CD4-positive, alpha-beta T cell treated with Interleukin-10 for 1 hour (primary cell): ENCODE measurements around the gene SMPD2.

Experiments
- DNase-seq: peaks from one replicate; pipeline ENCODE4 v3.0.0-alpha.2; 2020

The SMPD2 gene

GRCh38 chr6:109440331-109441068 is at the start of gene SMPD2, which contains the start of gene PPIL6:
Gene SMPD2, plus strand, starts transcription at chr6:109440724. Its CDS starts 398 bp downstream, at chr6:109441122.
Gene PPIL6, minus strand, starts transcription at chr6:109440628. Its CDS starts 38 bp downstream, at chr6:109440590.
- peak; percentile 86 for DNase-seq

DNA sequence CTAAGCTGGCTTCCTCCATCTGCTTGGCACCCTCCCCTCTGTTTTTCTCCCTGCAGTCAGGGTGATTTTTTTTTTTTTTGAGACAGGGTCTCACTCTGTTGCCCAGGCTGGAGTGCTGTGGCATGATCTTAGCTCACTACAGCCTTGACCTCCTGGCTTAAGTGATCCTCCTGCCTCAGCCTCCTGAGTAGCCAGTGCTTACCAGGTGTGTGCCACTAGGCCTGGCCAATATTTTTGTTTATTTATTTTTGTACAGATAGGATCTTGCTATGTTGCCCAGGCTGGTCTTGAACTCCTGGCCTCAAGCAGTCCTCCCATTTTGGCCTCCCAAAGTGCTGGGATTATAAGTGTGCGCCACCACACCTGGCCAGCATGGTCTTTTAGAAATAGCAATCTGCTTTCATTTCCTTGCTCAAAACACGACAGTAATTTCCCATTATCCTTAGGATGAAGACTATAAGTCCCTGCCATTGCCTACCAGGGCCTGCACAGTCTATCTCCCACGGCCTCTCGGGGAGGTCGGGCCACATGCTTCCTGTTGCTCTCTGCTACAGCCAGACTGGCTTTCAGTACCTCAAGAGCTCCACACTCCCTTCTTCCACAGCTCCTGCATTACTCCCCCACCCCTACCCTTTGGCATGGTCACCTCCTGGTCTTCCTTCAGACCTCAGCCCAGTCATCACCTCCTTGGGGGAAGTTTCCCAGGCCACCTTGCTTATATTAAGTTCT is 47.2 kb upstream of the SMPD2 start:
- DNase-seq, result no peak

- DNase-seq, result no peak
These were observed 46.6 kb upstream of the SMPD2 start for GRCh38 chr6:109393886-109394281.

GRCh38 chr6:109396046-109396718 is 44.3 kb upstream of the SMPD2 start:
- no peak for DNase-seq

DNA sequence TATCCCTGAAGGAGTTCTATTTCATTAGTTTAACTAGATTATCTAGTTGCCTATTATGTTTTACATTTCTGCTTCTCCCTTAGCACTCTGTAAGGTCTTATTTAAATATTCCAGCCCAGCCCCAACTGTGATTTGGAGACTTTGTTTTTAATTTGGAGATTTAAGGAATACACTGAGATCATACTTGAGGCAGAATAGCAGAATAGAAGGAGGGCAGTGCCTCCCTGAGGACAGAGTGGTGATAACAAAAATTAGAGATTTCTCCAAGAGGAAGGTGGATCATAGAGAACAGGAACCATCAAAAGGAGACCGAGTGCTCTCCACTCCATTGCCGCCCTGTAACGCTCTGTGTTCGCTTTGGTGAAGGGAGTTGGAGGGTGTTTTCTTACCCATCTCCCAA is 43.5 kb upstream of the SMPD2 start:
- DNase-seq, result no peak

DNA sequence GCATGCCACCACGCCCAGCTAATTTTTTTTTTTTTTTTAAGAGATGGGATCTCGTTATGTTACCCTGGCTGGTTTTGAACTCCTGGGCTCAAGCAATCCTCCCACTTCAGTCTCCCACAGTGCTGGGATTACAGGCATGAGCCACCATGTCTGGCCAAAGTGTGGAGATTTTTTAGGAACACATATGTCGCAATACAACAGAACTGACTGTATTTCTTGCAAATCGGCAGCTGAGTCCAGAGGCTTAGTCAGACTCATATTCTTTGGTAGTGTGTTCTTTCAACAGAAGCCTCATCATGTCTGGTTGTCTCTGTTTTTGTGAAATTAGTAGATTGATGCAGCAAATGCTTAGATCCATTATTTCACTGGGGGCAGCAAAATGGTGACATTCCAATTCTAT is 34.3 kb upstream of the SMPD2 start:
- DNase-seq, result no peak

- no peak for DNase-seq
These were observed 29.5 kb upstream of the SMPD2 start for GRCh38 chr6:109411034-109411433.

- DNase-seq, result no peak
These were observed 22.9 kb upstream of the SMPD2 start for GRCh38 chr6:109417646-109418045.

DNA sequence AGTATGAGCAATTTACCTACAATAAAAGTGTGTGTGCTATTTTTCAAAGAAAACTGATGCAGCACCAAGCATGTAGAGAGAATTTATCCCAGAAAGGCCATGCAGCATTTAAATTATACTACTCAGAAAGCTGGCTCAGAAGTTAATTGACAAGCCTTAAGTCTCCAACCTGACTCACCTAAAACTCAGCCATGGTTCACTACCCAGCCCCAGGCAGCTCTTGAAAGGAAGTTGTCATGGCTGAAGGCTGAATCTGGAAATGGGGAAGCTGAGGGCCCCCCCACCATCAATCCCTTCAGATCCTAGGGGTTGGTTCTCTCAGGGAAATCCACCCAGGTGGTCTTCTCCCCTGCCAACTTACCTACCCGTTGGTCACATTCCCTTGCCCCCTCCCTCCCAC is 19.8 kb upstream of the SMPD2 start:
- DNase-seq, result no peak

DNA sequence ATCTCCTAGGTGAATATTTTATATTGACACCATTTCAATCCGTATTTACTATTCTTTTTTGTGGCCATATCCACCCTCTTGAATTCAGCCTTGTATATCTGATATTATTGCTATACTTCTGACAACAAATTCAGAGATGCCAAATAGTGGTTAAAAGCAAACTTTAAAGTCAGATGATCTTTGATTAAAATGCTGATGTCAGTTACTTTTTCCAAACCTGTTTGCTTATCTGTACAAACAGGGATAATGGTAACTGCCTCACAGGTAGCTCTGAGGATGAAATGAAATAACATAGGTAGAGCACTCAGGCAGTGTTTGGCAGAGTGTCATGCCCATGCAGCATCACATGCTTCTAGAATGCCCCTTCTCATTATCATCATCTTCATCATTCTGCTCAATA is 19.3 kb upstream of the SMPD2 start:
- DNase-seq, result no peak

DNA sequence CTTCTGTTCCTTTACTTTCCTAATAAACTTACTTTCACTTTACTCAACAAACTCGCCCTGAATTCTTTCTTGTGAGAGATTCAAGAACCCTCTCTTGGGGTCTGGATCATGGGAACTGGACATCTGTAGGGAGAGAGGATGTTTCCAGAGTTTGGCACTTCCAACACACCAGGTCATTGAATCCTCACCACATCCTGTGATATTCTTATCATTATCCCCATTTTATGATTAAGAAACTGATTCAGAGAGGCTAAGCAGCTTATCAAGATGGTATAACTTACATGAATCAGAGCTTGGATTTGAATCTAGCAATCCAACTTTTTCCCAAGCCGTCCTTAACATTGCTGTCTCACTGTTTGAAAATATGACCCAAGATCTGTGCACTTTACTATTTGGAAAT is 15.6 kb upstream of the SMPD2 start:
- no peak for DNase-seq

DNA sequence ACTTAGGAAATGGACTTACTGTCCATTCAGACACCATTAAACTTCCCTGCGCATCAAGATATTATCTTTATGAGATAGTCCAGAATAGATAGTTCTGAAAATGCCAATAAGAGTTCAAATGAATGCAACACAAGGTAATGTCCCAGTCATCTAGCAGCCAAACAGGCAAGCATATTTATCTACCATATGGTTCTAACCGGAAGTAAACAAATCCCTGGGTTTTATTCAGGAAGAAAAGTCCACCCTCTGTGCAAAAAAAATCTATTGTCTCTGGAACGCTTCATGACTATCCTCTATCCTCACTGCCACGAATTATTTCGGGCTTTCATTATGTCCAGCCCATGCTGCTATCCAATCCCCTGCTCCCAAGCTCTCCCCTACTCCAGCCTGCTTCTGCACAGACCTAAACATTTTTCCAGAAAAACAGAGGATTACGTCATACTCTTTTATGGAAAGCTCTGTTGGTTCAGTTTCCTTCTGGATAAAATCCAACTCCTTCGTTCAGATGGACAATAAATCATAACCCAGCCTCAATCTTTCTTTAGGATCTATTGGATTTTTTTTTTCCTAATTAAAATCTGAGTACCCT is 11.5 kb upstream of the SMPD2 start:
- DNase-seq, result no peak

- DNase-seq, result no peak
These were observed 11.0 kb upstream of the SMPD2 start for GRCh38 chr6:109429496-109429895.

DNA sequence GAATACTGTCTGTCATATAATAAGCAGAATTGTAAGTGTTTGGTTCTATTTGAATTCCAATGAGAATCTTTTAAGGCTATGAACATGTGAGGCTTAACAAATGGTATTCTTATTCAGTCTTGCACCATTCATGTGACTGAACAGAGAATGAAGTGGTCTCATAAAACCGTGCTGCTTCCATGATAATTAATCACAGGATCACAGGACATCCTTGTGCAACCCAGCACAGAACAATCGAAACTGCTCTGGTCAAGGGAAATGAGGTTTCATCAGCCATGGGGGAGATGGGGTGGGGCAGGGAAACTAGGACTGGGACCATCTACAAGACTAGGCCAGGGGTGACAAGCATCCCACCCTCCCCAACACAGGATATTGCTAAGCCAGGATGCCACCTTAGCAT is 6.1 kb upstream of the SMPD2 start:
- no peak for DNase-seq

GRCh38 chr6:109436041-109436440 is 4.5 kb upstream of the SMPD2 start:
- DNase-seq, result no peak

GRCh38 chr6:109441069-109441816 is 719 bp downstream of the SMPD2 start:
- peak; percentile 55 for DNase-seq

- no peak for DNase-seq
These were observed 1.9 kb downstream of the SMPD2 start for GRCh38 chr6:109442393-109442924.

GRCh38 chr6:109443425-109443950 is 3.0 kb downstream of the SMPD2 start:
- DNase-seq, result no peak

DNA sequence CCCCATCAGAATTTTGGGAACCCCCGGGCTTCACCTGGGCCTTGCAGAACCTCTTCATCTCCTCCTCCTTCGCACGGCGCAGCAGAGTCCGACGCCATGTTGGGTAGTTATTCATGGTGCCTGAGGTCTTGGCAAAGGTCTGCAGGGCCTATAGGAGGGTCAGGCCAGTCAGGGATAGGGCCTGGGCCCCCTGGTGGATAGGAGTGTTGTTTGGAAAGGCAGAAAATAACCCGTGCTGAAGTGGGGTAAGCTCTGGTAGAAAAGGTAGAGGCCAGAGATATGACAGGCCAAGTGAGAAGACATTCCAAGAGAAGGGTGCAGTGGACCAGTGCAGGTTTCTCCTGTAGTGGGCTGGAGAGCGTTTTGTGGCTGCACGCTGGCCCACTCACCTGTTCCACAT is 4.9 kb downstream of the SMPD2 start:
- no peak for DNase-seq

DNA sequence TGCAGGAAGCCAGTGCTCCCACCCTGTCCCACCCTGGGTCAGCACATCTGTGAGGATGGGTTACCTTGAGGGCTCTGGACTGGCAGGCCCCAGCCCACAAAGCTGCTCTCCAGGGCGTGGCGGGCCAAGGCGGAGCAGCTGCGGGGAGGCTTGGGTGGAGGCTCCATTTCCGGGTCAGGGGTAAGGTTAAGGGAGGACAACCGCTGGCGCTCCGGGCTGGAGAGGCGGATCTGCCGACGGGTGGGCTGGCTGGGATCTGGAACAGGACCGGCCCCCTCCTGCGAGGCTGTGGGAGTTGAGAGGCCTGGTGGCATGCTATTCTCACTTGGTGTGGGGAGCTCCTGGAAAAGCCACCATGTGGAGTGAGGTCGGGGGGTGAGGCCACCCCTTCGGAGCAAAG is 5.5 kb downstream of the SMPD2 start:
- no peak for DNase-seq

DNA sequence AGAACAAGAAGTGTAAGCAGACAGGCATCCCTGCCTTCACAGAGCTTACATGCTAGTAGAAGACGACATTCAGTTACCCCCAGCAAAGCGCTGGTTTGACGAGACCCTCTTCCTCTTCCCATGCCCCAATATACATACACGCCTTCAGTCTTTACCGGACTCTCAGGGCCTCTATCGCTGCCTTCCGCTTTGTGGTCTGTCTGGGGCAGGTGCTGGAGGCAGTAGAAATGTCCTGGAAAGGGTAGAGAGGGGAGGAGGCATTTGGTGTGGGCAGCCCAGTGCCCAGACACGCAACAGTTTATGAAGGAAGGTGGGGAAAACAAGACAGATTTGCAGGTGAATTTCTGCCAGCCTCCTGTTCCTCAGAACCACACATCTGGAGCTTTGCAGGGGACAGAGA is 6.0 kb downstream of the SMPD2 start:
- DNase-seq, result no peak

- no peak for DNase-seq
These were observed 6.6 kb downstream of the SMPD2 start for GRCh38 chr6:109447087-109447486.
